GM18951 (cell line): ENCODE measurements around the gene NIPA2.

ENCODE experiments used
- POLR2A ChIP-seq: IDR thresholded peaks from 4 replicates; pipeline ENCODE4 v1.6.1; 2011; ENCODE audit warnings: mild to moderate bottlenecking; ENCODE audit not compliant: insufficient read length, insufficient read depth; ENCODE audit errors: extremely low read depth
- in situ Hi-C: fragments of 300-500 bp; cut with MboI; formaldehyde crosslinking; loops from one replicate; pipeline ENCODE4 v1.12.0; 2022; ENCODE audit warnings: low sequenced_read_pairs, mixed read lengths, inconsistent platforms; ENCODE audit not compliant: unreplicated experiment

The NIPA2 gene

DNA sequence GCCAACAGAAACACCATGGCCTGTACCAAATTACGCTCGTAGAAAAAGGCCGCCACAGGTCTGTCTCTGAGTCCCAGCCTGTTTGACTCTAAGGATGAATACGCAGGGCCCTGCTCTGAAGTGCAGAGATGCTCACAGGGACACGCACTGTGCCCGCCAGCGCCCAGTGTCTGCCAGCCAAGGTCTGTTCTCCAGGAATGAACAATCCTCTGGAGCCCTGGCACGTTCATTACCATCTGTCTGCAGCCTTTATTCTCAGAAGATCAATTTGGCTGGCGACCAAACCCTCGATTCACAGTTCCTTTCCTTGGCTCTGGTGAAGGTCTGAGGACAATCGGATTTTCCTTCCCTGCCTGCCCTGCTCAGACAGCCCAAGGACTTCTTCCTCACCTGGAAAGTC, 66.3 kb downstream of the NIPA2 start:
- TF ChIP-seq POLR2A = no peak
- in situ Hi-C loops = no loop called here

DNA sequence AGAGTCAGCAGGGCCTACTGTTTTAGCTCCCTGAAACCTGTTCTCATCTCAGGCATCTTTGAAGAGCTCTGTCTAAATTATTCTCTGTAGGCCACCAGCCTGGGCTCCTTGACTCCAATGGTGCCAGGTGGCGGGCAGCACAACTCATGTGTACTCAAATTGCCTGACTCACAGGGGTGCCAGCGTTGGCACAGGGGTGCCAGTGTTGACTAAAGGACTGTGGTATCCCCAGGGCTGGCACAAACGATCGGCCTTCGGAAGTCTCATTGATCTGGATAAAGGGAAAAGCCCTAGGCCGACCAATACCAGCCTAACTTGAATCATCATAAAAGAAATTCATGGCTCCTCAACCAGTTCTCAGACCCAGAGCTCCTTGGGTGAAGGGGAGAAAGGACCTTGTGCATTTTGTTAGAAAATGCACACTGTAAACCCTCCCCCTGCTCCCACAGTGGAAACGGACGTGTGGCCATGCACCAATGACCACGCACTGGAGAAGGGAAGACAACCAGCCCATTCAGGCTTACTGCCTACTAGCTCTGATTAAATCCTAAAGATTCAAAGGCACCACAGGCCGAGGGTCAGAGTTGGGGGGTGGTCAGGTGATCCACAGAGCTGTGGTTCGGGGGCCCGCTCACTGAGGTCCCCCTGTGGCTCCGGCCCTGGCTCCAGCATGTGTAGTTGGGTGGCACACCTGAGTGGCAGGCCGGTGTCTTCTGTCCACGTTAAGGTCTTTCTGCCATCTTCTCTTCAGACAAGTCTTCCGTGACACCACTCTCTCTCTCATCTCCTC, 68.9 kb downstream of the NIPA2 start:
- TF ChIP-seq POLR2A = no peak
- in situ Hi-C loops = no loop called here

DNA sequence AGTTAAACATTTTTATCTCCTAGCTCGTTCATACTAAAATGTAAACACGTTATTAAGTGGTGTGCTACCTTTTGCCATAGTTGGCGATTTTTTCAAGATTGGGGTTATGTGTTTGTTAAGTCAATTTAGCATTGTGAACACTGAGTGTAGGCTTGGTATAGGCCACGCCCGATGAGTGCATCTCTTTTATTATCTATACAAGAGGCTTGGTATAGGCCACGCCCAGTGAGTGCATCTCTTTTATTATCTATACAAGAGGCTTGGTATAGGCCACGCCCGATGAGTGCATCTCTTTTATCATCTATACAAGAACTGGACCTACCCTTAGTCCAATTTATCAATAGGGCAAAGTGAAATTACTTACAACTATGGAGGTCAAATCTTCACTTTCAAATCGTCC, 70.4 kb downstream of the NIPA2 start:
- TF ChIP-seq POLR2A = no peak
- in situ Hi-C loops = no loop called here

DNA sequence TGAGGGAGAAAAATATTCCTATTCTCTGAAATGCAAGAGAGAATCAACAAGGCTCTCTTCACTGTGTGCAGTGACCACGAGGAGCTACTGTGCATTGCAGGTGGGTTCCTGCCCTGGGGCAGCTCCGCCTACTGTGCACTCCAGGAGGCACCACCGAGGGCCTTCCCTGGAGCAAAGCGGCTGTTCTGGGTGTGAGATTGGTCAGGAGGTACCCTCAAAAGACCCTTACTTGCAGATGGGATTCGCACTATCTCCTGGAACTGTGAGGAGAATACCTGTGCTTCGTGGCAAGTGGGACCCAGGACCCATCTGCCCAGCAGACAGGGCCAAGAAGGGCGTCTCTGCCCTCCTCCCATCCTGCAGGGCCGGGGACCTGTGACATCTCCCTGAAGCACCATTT, 72.8 kb downstream of the NIPA2 start:
- no peak for TF ChIP-seq POLR2A
- in situ Hi-C loops = no loop called here

DNA sequence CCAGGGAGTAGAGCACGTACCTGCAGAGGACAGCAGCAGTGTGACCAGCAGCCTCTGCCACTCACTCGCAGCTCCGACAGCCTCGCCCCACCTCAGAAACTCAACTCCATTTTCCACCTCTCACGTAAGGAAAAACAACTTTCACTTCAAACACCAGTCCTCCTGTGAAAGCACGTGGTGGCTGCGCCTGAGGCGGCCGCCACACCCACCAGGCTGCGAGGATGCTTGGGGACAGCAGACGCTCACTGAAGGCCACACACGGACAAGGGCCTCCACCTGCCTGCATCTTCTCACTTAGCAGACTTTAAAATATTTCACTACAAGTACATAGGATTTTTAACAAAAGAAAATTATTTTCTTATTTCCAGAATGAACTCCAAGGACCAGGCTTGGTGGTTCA, 73.8 kb downstream of the NIPA2 start:
- in situ Hi-C loops = no loop called here
- no peak for TF ChIP-seq POLR2A

DNA sequence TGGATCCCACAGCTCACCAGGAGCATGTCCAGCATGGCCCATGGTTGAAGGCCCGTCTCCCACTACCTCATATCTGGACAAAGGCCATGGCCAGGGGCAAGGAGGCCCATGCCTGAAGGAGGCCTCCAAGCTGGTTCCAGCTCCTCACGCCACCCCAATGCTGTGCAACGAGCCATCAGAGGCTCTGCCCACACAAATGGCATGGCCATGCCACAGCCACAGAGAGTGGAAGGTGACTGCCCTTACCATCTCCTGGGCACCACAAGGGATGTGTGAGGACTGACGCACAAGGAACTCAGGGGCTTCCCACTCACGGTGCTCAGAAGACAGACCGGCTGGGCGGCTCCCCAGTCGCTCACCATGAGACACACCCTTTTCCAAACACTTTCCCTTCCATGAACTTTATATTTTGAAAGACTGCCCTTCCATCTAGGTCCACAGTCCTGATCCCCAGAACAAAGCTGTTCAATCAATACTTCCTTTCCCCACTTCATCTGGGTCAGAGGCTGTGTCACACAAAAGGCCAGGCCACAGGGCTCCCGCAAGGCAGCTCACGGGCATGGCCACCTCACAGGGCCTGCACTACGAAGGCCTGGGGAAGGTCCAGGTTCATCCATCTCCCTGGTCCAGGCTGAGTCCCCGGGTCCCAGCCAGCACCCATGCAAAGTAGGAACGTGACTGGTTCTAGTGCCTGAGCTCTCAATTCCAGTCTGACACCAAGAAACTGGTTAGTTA, 75.3 kb downstream of the NIPA2 start:
- in situ Hi-C loops = no loop called here
- TF ChIP-seq POLR2A = no peak

DNA sequence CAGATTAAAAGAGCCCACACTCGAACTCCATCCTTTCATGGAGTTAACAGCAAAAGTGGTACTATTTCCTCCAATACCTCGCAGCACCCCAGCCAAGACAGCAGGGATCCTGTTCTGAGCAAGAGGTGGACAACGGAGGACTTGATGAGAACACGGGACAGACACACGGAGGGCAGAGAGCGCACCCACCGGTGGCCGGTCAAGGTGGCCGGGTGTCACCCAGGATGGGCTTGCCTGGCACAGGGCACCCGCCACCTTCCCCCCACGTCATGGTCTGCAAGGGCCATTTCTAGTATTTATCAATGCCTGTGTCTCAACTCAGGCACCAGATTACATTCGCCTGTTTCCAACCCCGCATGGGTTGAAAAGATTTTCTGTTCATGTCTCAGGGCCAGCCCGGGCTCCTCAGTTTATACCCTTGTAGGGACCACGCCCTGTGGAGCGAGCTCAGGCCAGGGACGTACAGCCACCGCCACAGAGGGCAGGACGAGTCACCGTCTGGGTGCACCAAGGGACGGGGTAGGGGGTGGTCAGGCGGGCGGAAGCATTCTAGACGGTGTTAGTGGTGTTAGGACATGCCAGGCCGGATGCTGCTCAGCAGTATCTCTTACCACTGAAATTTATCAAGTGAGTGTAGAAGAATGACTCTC, 77.5 kb downstream of the NIPA2 start:
- in situ Hi-C loops = no loop called here
- no peak for TF ChIP-seq POLR2A

DNA sequence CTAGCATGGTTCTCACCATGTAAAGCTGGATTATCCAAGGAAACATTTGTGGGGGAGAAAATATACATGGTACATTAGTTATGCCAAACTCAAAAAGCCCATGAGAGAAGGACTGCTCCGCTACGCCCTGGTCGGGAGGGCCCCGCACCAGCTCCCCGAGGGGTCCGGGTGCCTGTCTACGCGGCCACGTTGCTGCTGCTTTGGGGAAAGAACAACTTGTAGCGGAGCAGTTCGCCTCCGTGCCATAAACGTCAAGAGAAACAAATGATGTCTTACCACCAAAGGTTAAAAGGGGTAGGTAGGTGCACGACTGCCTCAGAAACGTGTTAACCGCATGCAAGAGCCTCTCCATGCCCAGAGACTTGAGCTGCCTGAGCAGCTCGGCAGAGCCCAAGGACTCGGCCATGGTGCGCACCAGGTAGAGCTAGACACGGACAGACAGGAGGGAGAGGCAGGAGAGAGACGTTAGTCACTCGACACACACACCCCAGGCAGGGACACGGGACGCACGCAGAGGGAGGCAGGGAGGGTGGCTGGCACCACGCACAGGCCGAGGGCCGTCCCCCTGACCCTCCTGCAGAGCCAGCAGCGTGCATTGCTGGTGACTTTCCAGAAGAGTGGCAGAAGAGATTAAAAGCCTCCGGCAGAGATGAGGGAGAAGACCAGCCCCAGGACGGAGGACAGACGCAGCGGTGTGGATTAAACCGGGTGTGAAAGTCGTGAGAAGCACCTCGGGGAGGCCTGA, 78.3 kb downstream of the NIPA2 start:
- no peak for TF ChIP-seq POLR2A
- in situ Hi-C loops = no loop called here

DNA sequence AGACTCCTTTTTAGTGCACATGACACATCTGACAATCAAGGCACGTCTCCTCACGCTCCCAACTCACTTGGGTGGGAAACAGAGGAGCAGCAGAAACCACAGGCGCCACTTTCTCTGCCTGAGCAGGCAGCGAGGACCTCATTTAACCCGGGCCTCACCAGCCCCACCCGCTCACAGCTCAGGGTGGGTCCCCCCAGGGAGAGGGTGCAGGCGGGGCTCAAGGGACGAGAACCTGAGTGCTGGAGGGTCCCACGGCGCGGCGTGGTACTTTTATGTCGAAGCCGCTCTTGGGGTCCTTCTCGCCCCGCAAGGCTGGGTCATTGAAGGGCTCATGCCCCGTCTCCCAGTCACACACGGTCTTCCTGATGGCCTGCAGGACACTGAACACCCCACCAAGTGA, 79.1 kb downstream of the NIPA2 start:
- in situ Hi-C loops = no loop called here
- TF ChIP-seq POLR2A = no peak
